Endothelial cell of umbilical vein (primary cell): ENCODE results near the gene ITGA1. TPM values are rescaled to one million over a fixed set of nuclear protein-coding genes. Genes with fewer than 3 reads are reported as not detected.

Experiments
- BruUV-seq: library from RNA; stranded (reverse); fragments of 400-500 nt; replicated peaks from 2 replicates; lab custom pipeline; 2021; lab: Mats Ljungman, UMichigan
- CTCF ChIA-PET: fragments of 300-600, 350-600 bp; sonication (Branson Sonifier 250); formaldehyde crosslinking; loops from one replicate; lab custom pipeline; 2021; ENCODE audit warnings: antibody characterized with exemption, inconsistent platforms; lab: Charles Lee
- POLR2A ChIA-PET: fragments of 300-600, 350-600 bp; sonication (Branson Sonifier 250); formaldehyde crosslinking; loops from one replicate; lab custom pipeline; 2021; ENCODE audit warnings: antibody characterized with exemption, inconsistent platforms; lab: Charles Lee
- DNase-seq: peaks from one replicate; pipeline ENCODE4 v3.0.0-alpha.2; 2011; ENCODE audit warnings: low read depth, low spot score
- FAIRE-seq: peaks from 2 replicates; lab custom pipeline; 2011; peaks lifted over from hg19 to GRCh38; lab: Jason Lieb, UNC
- H2AFZ ChIP-seq: 2 replicates; pipeline ENCODE4 v1.6.0; 2012; ENCODE audit warnings: low read depth, low read length, control low read depth, inconsistent platforms
- H3K27ac ChIP-seq: 2 replicates; pipeline ENCODE4 v1.5.1; 2011; ENCODE audit warnings: low read depth, mild to moderate bottlenecking, control low read depth, low read length, moderate library complexity; ENCODE audit not compliant: insufficient read depth
- H3K27me3 ChIP-seq, 2 experiments: 2 replicates each; pipeline versions ENCODE4 v1.6.0 to v1.6.1; 2011; ENCODE audit warnings: low read length in 2 of 2, mixed read lengths in 1 of 2; ENCODE audit not compliant: control insufficient read depth in 2 of 2, insufficient read depth in 2 of 2
- H3K36me3 ChIP-seq, 2 experiments: 2 replicates in 1 of 2; 3 replicates in 1 of 2; pipeline ENCODE4 v1.5.1; 2011; ENCODE audit warnings: low read length in 2 of 2, mild to moderate bottlenecking in 1 of 2, moderate library complexity in 1 of 2; ENCODE audit not compliant: control insufficient read depth in 2 of 2, insufficient read depth in 2 of 2; ENCODE audit errors: extremely low read depth in 1 of 2
- H3K4me1 ChIP-seq: 3 replicates; pipeline ENCODE4 v1.5.1; 2011; ENCODE audit warnings: mild to moderate bottlenecking, low read length; ENCODE audit not compliant: control insufficient read depth, insufficient read depth; ENCODE audit errors: extremely low read depth
- H3K4me2 ChIP-seq: 2 replicates; pipeline ENCODE4 v1.6.1; 2011; ENCODE audit warnings: low read length, control low read depth, mixed read lengths; ENCODE audit not compliant: insufficient read depth
- H3K4me3 ChIP-seq, 3 experiments: fragments of 200-600 bp in 1 of 3; sonication (generic), shearing (Covaris generic) in 1 of 3; replicated peaks in 1 of 3; 2 replicates each; pipeline ENCODE4 v1.5.1; 2011 to 2016; ENCODE audit warnings: control low read depth in 3 of 3, low read length in 3 of 3, mild to moderate bottlenecking in 2 of 3, inconsistent platforms in 1 of 3, low read depth in 1 of 3, moderate library complexity in 1 of 3; ENCODE audit not compliant: insufficient read depth in 1 of 3
- H3K79me2 ChIP-seq: 2 replicates; pipeline ENCODE4 v1.6.0; 2012; ENCODE audit warnings: low read length, inconsistent platforms; ENCODE audit not compliant: control insufficient read depth, insufficient read depth
- H3K9ac ChIP-seq: replicated peaks from 2 replicates; pipeline ENCODE3; 2011; ENCODE audit warnings: low read length, control low read depth; ENCODE audit not compliant: insufficient read depth; ENCODE audit errors: extremely low read depth
- H3K9me1 ChIP-seq: replicated peaks from 3 replicates; pipeline ENCODE4 v1.6.0; 2011; ENCODE audit warnings: mild to moderate bottlenecking, low read length; ENCODE audit not compliant: control insufficient read depth, insufficient read depth; ENCODE audit errors: extremely low read depth
- H3K9me3 ChIP-seq: replicated peaks from 2 replicates; pipeline ENCODE4 v1.5.1; 2012; ENCODE audit warnings: low read length, inconsistent platforms; ENCODE audit not compliant: control insufficient read depth, insufficient read depth
- H4K20me1 ChIP-seq: replicated peaks from 2 replicates; pipeline ENCODE3; 2011; ENCODE audit warnings: mild to moderate bottlenecking, low read length; ENCODE audit not compliant: control insufficient read depth, insufficient read depth; ENCODE audit errors: extremely low read depth
- EZH2 ChIP-seq: IDR thresholded peaks from 2 replicates; pipeline ENCODE4 v1.6.1; 2012; ENCODE audit warnings: borderline replicate concordance, low read depth, mild to moderate bottlenecking, moderate library complexity, low read length, inconsistent platforms; ENCODE audit not compliant: severe bottlenecking
- FOS ChIP-seq: IDR thresholded peaks from 2 replicates; pipeline ENCODE4 v1.6.1; 2011; ENCODE audit warnings: mild to moderate bottlenecking, low read length, moderate library complexity, borderline replicate concordance; ENCODE audit not compliant: insufficient read depth
- JUN ChIP-seq: IDR thresholded peaks from 2 replicates; pipeline ENCODE4 v1.6.1; 2011; ENCODE audit warnings: borderline replicate concordance, low read depth; ENCODE audit not compliant: insufficient read length, insufficient read depth
- MYC ChIP-seq: IDR thresholded peaks from one replicate; pipeline ENCODE4 v1.6.1; 2011; ENCODE audit warnings: mild to moderate bottlenecking, low read depth, low read length
- dilution Hi-C: fragments of 300-500 bp; cut with MboI; formaldehyde crosslinking; loops from one replicate; pipeline ENCODE4 v1.15.0; 2019; ENCODE audit warnings: low sequenced_read_pairs; ENCODE audit not compliant: extremely low pct_ligation_motif_present
- intact Hi-C: fragments of 100-400 bp; cut with micrococcal nuclease; formaldehyde crosslinking; loops from one replicate; pipeline ENCODE4 v1.10.0; 2022
- polyA plus RNA-seq, 4 experiments: library from polyadenylated mRNA; depleted of rRNA in 3 of 4; stranded (reverse) in 3 of 4; unstranded in 1 of 4; fragments of >200 nt; gene quantifications; 2 replicates each; pipeline versions ENCODE4 v1.2.1 to v1.2.3, GENCODE V29; 2011 to 2012; ENCODE audit warnings: missing spikeins in 1 of 4
- total RNA-seq: library from RNA; stranded (reverse); gene quantifications from 2 replicates; pipeline ENCODE4 v1.2.3, GENCODE V29; 2021
- TF ChIP-seq, protein P1 (sequence below), 2 donors: IDR thresholded peaks; 1 replicate in 1 of 2; 2 replicates in 1 of 2; pipeline ENCODE4 v1.5.1; 2011; ENCODE audit warnings: low read length in 2 of 2, mild to moderate bottlenecking in 2 of 2, moderate library complexity in 2 of 2, control low read depth in 1 of 2, inconsistent platforms in 1 of 2, low read depth in 1 of 2; ENCODE audit not compliant: insufficient read depth in 1 of 2; ENCODE audit errors: extremely low read depth in 1 of 2
- TF ChIP-seq, protein P2 (sequence below): IDR thresholded peaks from 2 replicates; pipeline ENCODE4 v1.6.1; 2011; ENCODE audit not compliant: insufficient read depth, insufficient read length

Gene ITGA1
- total and polyA plus RNA-seq, 2 donors (not counting 3 experiments of a cell fraction or from before 2014, with no cell fraction given) = 0.65 to 1.9 TPM

DNA sequence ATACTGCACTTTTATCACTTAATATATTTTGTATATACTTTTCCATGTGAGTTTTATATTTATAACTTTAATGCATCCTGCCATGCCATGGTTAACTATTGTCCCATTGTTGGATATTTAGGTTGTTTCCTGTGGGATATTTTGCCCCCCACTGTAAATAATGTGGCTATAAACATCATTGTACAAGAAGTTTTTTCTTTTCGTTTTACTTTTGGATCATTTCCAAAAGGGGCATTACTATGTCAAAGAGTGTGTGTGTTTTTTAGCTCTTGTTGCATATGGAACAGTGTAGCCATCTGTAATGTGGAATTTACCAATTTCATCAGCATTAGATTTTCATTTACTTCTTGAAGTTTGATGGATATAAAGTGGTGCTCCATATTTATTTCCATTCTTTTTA is 214.8 kb downstream of the ITGA1 start:
- Histone ChIP-seq H3K4me1 (peaks cover 60% of the 10 kb centered on the region), H3K27me3 (no peaks in the 10 kb centered on the region), H3K79me2 (peaks cover 71% of the 10 kb centered on the region), H3K4me3 (no peak overlapping the region), H3K9me3 (no peaks in the 10 kb centered on the region), H2AFZ (no peak overlapping the region), H3K36me3 (peaks cover 0 to 2% of the 10 kb centered on the region in 2 experiments), H3K9me1 (no peaks in the 10 kb centered on the region), H3K4me2 (peak overlapping the region; percentile 51), H3K9ac (no peak overlapping the region), H3K27ac (no peak overlapping the region), H4K20me1 (peaks cover 1% of the 10 kb centered on the region)
- peak; percentile 52 for DNase-seq
- BruUV-seq = no TSS peak
- TF ChIP-seq JUN (no peak), FOS (no peak), EZH2 (no peak)
- TF ChIP-seq, protein P1, sequence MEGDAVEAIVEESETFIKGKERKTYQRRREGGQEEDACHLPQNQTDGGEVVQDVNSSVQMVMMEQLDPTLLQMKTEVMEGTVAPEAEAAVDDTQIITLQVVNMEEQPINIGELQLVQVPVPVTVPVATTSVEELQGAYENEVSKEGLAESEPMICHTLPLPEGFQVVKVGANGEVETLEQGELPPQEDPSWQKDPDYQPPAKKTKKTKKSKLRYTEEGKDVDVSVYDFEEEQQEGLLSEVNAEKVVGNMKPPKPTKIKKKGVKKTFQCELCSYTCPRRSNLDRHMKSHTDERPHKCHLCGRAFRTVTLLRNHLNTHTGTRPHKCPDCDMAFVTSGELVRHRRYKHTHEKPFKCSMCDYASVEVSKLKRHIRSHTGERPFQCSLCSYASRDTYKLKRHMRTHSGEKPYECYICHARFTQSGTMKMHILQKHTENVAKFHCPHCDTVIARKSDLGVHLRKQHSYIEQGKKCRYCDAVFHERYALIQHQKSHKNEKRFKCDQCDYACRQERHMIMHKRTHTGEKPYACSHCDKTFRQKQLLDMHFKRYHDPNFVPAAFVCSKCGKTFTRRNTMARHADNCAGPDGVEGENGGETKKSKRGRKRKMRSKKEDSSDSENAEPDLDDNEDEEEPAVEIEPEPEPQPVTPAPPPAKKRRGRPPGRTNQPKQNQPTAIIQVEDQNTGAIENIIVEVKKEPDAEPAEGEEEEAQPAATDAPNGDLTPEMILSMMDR (IDR thresholded peaks at IDR 0.05; ENCODE audit: extremely low read depth in 1 of 2, insufficient read depth in 1 of 2, low read depth in 1 of 2, low read length in 2 of 2) = no peak
- POLR2A ChIA-PET = no interaction called here
- intact Hi-C loops = no loop called here
- CTCF ChIA-PET = interaction anchor here (1.0 to 1.4 kb wide), 4 partner anchors 13 to 54 kb away, joined by 3 to 4 read pairs (median 3); partner anchors contain the start of gene ITGA2
- FAIRE-seq = no peak
- dilution Hi-C loops = no loop called here

DNA sequence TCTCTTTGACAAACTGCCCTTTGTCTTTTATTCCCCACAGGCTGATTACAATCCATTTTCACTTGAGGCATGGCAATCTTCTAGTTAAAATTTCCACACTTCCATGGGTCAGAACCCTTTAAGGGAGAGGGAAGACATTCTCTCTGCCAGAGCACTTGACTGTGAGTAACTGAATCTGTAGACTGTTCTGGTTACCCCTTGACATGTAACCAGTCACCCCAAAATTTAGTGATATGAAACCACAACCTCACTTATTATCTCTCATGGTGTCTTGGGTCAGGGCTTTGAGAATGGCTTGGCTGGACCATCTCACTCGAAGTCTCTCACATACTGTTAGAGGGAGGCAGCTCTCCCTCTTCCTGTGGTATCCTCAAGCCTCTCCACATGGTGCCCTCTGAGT is 215.4 kb downstream of the ITGA1 start:
- Histone ChIP-seq H3K9ac (no peak overlapping the region), H3K9me3 (no peaks in the 10 kb centered on the region), H3K79me2 (peaks cover 71% of the 10 kb centered on the region), H3K4me2 (no peak overlapping the region), H4K20me1 (no peaks in the 10 kb centered on the region), H3K4me1 (peaks cover 66% of the 10 kb centered on the region), H3K36me3 (peaks cover 0 to 2% of the 10 kb centered on the region in 2 experiments), H2AFZ (no peak overlapping the region), H3K27ac (no peak overlapping the region), H3K9me1 (no peaks in the 10 kb centered on the region), H3K27me3 (no peaks in the 10 kb centered on the region), H3K4me3 (no peak overlapping the region)
- DNase-seq = no peak
- ChIA-PET CTCF (interaction anchor here (1.0 to 1.4 kb wide), 4 partner anchors 14 to 55 kb away, joined by 3 to 4 read pairs (median 3); partner anchors contain the start of gene ITGA2), POLR2A (no interaction called here)
- TF ChIP-seq JUN = no peak
- no peak for TF ChIP-seq FOS
- TF ChIP-seq, protein P2, sequence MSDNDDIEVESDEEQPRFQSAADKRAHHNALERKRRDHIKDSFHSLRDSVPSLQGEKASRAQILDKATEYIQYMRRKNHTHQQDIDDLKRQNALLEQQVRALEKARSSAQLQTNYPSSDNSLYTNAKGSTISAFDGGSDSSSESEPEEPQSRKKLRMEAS = no peak
- no peak for TF ChIP-seq MYC
- FAIRE-seq = no peak
- BruUV-seq = no TSS peak
- intact Hi-C loops (no loop called here), dilution Hi-C loops (no loop called here)
